CD14-positive monocyte (primary cell): ENCODE results near the gene MALAT1. TPM values are rescaled to one million over a fixed set of nuclear protein-coding genes. Genes with fewer than 3 reads are reported as not detected.

ENCODE experiments used
- DNase-seq, 3 donors: peaks; one replicate each; pipeline ENCODE4 v3.0.0-alpha.2; 2011 to 2022
- H2AFZ ChIP-seq: 2 replicates; pipeline ENCODE4 v1.6.0; 2012; ENCODE audit warnings: mild to moderate bottlenecking, low read depth, low read length, inconsistent platforms; ENCODE audit not compliant: insufficient read depth, poor library complexity, severe bottlenecking
- H3K27ac ChIP-seq, 2 donors: 1 replicate in 1 of 2; 2 replicates in 1 of 2; pipeline ENCODE4 v1.5.1; 2012 to 2013; ENCODE audit warnings: low read length in 2 of 2, control low read depth in 1 of 2, inconsistent platforms in 1 of 2, low read depth in 1 of 2, mild to moderate bottlenecking in 1 of 2
- H3K27me3 ChIP-seq, 2 donors: one replicate each; pipeline versions ENCODE4 v1.6.0 to v1.6.1; 2011 to 2013; ENCODE audit warnings: low read length in 2 of 2; ENCODE audit not compliant: control insufficient read depth in 2 of 2, insufficient read depth in 2 of 2
- H3K36me3 ChIP-seq, 2 donors: replicated peaks in 1 of 2; 1 replicate in 1 of 2; 2 replicates in 1 of 2; pipeline versions ENCODE4 v1.5.1 to v1.6.1; 2012 to 2013; ENCODE audit warnings: low read length in 2 of 2, control low read depth in 1 of 2, inconsistent platforms in 1 of 2, mild to moderate bottlenecking in 1 of 2; ENCODE audit not compliant: insufficient read depth in 2 of 2, control insufficient read depth in 1 of 2
- H3K4me1 ChIP-seq, 2 donors: 1 replicate in 1 of 2; 2 replicates in 1 of 2; pipeline versions ENCODE4 v1.5.1 to v1.6.1; 2012 to 2013; ENCODE audit warnings: low read length in 2 of 2, control low read depth in 1 of 2, inconsistent platforms in 1 of 2, mild to moderate bottlenecking in 1 of 2, moderate library complexity in 1 of 2; ENCODE audit not compliant: insufficient read depth in 2 of 2, control insufficient read depth in 1 of 2
- H3K4me2 ChIP-seq: replicated peaks from 2 replicates; pipeline ENCODE3; 2012; ENCODE audit warnings: low read length, moderate library complexity, mild to moderate bottlenecking; ENCODE audit not compliant: poor library complexity, severe bottlenecking; ENCODE audit errors: extremely low read depth
- H3K4me3 ChIP-seq, 3 experiments: fragments of 200-600 bp in 1 of 3; sonication (generic) in 1 of 3; replicated peaks in 1 of 3; 1 replicate in 2 of 3; 2 replicates in 1 of 3; pipeline ENCODE4 v1.5.1; 2011 to 2013; ENCODE audit warnings: low read length in 3 of 3, mild to moderate bottlenecking in 3 of 3, control low read depth in 2 of 3, low read depth in 2 of 3, inconsistent platforms in 1 of 3, moderate library complexity in 1 of 3
- H3K79me2 ChIP-seq: 2 replicates; pipeline ENCODE4 v1.6.0; 2012; ENCODE audit warnings: mild to moderate bottlenecking, control low read depth, inconsistent platforms, low read length, moderate library complexity; ENCODE audit not compliant: insufficient read depth
- H3K9ac ChIP-seq: 2 replicates; pipeline ENCODE4 v1.6.0; 2017; ENCODE audit warnings: low read length, mild to moderate bottlenecking; ENCODE audit not compliant: insufficient read depth, poor library complexity, severe bottlenecking
- H3K9me3 ChIP-seq, 2 donors: replicated peaks in 1 of 2; 1 replicate in 1 of 2; 2 replicates in 1 of 2; pipeline versions ENCODE4 v1.5.1 to v1.6.1; 2012 to 2013; ENCODE audit warnings: low read length in 2 of 2, control low read depth in 1 of 2; ENCODE audit not compliant: control insufficient read depth in 1 of 2, insufficient read depth in 1 of 2
- H4K20me1 ChIP-seq: 2 replicates; pipeline ENCODE4 v1.6.0; 2012; ENCODE audit warnings: mild to moderate bottlenecking, low read length, control low read depth, moderate library complexity; ENCODE audit not compliant: insufficient read depth
- H3K27ac Mint-ChIP-seq, 7 donors: one replicate each; pipeline ENCODE4 v1.8.0; 2020; ENCODE audit warnings: mild to moderate bottlenecking in 7 of 7, mixed read lengths in 7 of 7, moderate library complexity in 6 of 7, inconsistent platforms in 2 of 7
- H3K27me3 Mint-ChIP-seq, 3 donors: one replicate each; pipeline ENCODE4 v1.8.0; 2021 to 2022; ENCODE audit warnings: low read depth in 3 of 3, mild to moderate bottlenecking in 3 of 3, mixed read lengths in 3 of 3, moderate library complexity in 3 of 3, inconsistent platforms in 1 of 3
- H3K36me3 Mint-ChIP-seq, 2 donors: one replicate each; pipeline ENCODE4 v1.8.0; 2020; ENCODE audit warnings: mixed read lengths in 2 of 2, inconsistent platforms in 1 of 2, mild to moderate bottlenecking in 1 of 2
- H3K4me1 Mint-ChIP-seq: one replicate; pipeline ENCODE4 v1.8.0; 2020; ENCODE audit warnings: mild to moderate bottlenecking, mixed read lengths
- H3K4me3 Mint-ChIP-seq, 2 donors: one replicate each; pipeline ENCODE4 v1.8.0; 2020; ENCODE audit warnings: mild to moderate bottlenecking in 2 of 2, mixed read lengths in 2 of 2, moderate library complexity in 1 of 2
- H3K9me3 Mint-ChIP-seq, 7 donors: one replicate each; pipeline ENCODE4 v1.8.0; 2020 to 2022; ENCODE audit warnings: mixed read lengths in 7 of 7, mild to moderate bottlenecking in 6 of 7, moderate library complexity in 6 of 7, inconsistent platforms in 2 of 7
- WGBS: methylation state at CpG from one replicate; pipeline ENCODE4 v1.1.5; 2013; ENCODE audit warnings: missing lambda C conversion rate; ENCODE audit not compliant: insufficient coverage; 5-methylcytosine and 5-hydroxymethylcytosine counted together
- intact Hi-C, 2 donors: fragments of 100-400 bp; cut with micrococcal nuclease; formaldehyde crosslinking; loops; one replicate each; pipeline versions ENCODE4 v1.15.0 to v1.15.1; 2023
- polyA plus RNA-seq, 3 donors: library from polyadenylated mRNA; depleted of rRNA in 1 of 3; unstranded in 2 of 3; stranded (reverse) in 1 of 3; fragments of 300-500 nt in 2 of 3; fragments of >200 nt in 1 of 3; fragmentation: Illumina TruSeq in 2 of 3; gene quantifications; 1 replicate in 2 of 3; 2 replicates in 1 of 3; pipeline ENCODE4 v1.2.3, GENCODE V29; 2012 to 2021
- TF ChIP-seq, protein P1 (sequence below): fragments of 200-600 bp; IDR thresholded peaks from one replicate; pipeline ENCODE4 v1.8.0; 2022; ENCODE audit warnings: antibody characterized with exemption, mild to moderate bottlenecking

Gene MALAT1
- polyA plus RNA-seq, 3 donors = 263 to 815 (median 554) TPM

DNA sequence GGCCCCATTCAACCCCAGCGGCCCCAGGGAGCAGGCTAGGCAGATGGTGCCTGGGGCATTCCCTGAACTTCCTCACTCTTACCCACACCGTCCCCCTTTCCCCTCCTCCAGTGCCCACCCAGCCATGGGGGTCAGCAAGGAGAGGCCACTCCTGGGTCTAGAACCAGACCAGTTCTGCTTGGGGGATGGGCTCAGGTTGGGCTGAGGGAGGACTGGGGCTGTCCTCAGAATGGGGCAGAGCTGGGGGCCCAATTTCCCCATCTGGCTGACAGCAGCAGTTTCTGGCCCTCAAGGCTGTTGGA, 38.4 kb downstream of the MALAT1 start:
- Histone ChIP-seq H3K4me3 (no peak overlapping the region), H3K79me2 (no peaks in the 10 kb centered on the region), H3K9ac (no peak overlapping the region), H2AFZ (no peak overlapping the region), H3K9me3 (no peaks in the 10 kb centered on the region), H3K4me1 (peaks cover 11 to 27% of the 10 kb centered on the region in 2 donors), H3K27me3 (no peaks in the 10 kb centered on the region), H3K4me2 (no peak overlapping the region), H3K27ac (no peak overlapping the region), H4K20me1 (peaks cover 17% of the 10 kb centered on the region), H3K36me3 (peaks cover 53 to 59% of the 10 kb centered on the region in 2 donors)
- Mint-ChIP-seq H3K4me1 (peaks cover 12% of the 10 kb centered on the region), H3K9me3 (no peaks in the 10 kb centered on the region), H3K27ac (peak overlapping the region in 1 of 7 donors; percentile 25), H3K36me3 (peaks cover 41 to 62% of the 10 kb centered on the region in 2 donors), H3K27me3 (peaks cover 0 to 1% (median 0%) of the 10 kb centered on the region in 3 donors), H3K4me3 (no peak overlapping the region)
- peak in 1 of 3 donors; percentile 4 for DNase-seq
- intact Hi-C loops = loop anchor here in 1 of 2 donors (10.0 kb wide), 1 partner anchor 272 kb away; the partner anchor contains the start of gene POLA2
- TF ChIP-seq, protein P1, sequence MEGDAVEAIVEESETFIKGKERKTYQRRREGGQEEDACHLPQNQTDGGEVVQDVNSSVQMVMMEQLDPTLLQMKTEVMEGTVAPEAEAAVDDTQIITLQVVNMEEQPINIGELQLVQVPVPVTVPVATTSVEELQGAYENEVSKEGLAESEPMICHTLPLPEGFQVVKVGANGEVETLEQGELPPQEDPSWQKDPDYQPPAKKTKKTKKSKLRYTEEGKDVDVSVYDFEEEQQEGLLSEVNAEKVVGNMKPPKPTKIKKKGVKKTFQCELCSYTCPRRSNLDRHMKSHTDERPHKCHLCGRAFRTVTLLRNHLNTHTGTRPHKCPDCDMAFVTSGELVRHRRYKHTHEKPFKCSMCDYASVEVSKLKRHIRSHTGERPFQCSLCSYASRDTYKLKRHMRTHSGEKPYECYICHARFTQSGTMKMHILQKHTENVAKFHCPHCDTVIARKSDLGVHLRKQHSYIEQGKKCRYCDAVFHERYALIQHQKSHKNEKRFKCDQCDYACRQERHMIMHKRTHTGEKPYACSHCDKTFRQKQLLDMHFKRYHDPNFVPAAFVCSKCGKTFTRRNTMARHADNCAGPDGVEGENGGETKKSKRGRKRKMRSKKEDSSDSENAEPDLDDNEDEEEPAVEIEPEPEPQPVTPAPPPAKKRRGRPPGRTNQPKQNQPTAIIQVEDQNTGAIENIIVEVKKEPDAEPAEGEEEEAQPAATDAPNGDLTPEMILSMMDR = no peak
- whole genome bisulfite sequencing = 93% methylated on average over 2 of the region's 2 CpGs

DNA sequence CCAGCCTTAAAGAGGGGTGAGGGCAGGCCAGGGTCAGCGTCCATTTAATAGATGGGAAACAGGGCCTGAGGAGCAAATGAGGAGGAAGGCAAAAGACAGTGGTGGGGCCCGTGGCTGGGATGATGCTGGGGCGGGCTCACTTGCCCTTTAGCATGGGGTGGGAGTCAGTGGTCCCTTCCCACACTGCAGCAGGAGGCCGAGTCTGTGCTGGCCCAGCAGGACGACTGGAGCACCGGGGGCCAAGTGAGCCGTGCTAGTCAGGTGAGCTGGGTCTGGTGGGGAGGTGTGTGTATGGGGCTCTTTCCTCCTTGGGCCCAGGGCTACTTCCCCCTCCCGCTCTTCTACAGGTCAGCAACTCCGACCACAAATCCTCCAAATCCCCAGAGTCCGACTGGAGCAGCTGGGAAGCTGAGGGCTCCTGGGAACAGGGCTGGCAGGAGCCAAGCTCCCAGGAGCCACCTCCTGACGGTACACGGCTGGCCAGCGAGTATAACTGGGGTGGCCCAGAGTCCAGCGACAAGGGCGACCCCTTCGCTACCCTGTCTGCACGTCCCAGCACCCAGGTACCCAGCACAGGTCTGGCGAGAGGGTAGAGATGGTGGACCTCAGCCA, 38.9 kb downstream of the MALAT1 start:
- H3K36me3 ChIP-seq = peaks cover 48 to 54% of the 10 kb centered on the region in 2 donors
- H3K9me3 ChIP-seq = no peaks in the 10 kb centered on the region
- no peak overlapping the region for H3K27ac ChIP-seq
- no peaks in the 10 kb centered on the region for H3K27me3 ChIP-seq
- TF ChIP-seq, protein P1 = no peak
- no peak overlapping the region for H3K4me3 ChIP-seq
- H3K27me3 Mint-ChIP-seq = peaks cover 0 to 2% (median 1%) of the 10 kb centered on the region in 3 donors
- no peak overlapping the region for H2AFZ ChIP-seq
- no peak overlapping the region for H3K4me3 Mint-ChIP-seq
- intact Hi-C loops = loop anchor here in 1 of 2 donors (10.0 kb wide), 1 partner anchor 273 kb away; the partner anchor contains the start of gene POLA2
- H3K9ac ChIP-seq = no peak overlapping the region
- no peaks in the 10 kb centered on the region for H3K9me3 Mint-ChIP-seq
- no peaks in the 10 kb centered on the region for H3K79me2 ChIP-seq
- H3K4me1 Mint-ChIP-seq = peaks cover 12% of the 10 kb centered on the region
- no peak overlapping the region for H3K27ac Mint-ChIP-seq
- H3K4me1 ChIP-seq = peaks cover 11 to 27% of the 10 kb centered on the region in 2 donors
- peaks cover 15% of the 10 kb centered on the region for H4K20me1 ChIP-seq
- DNase-seq = peak in 1 of 3 donors; percentile 6
- WGBS = 93% methylated on average over 7 of the region's 18 CpGs
- H3K36me3 Mint-ChIP-seq = peaks cover 38 to 57% of the 10 kb centered on the region in 2 donors
- H3K4me2 ChIP-seq = no peak overlapping the region
